Measurements from ENCODE around the gene PDK4.

GRCh38 chr7:95596198-95597063 lies at the start of gene PDK4:
- TF ChIP-seq CTCF (CRISPR knock-in tag; IDR thresholded peaks at IDR 0.05) (no peak), PHF20 (CRISPR knock-in tag; IDR thresholded peaks at IDR 0.05) (no peak), PHF21A (CRISPR knock-in tag; IDR thresholded peaks at IDR 0.05) (no peak), BRF2 (CRISPR knock-in tag; IDR thresholded peaks at IDR 0.05) (no peak)
